Measurements from ENCODE around the gene SLC9B1. TPM values are rescaled to one million over a fixed set of nuclear protein-coding genes. Genes with fewer than 3 reads are reported as not detected.
A peak's percentile ranks its signal among the peaks of the same experiment; 100 is the strongest.

SLC9B1 gene, protein sequence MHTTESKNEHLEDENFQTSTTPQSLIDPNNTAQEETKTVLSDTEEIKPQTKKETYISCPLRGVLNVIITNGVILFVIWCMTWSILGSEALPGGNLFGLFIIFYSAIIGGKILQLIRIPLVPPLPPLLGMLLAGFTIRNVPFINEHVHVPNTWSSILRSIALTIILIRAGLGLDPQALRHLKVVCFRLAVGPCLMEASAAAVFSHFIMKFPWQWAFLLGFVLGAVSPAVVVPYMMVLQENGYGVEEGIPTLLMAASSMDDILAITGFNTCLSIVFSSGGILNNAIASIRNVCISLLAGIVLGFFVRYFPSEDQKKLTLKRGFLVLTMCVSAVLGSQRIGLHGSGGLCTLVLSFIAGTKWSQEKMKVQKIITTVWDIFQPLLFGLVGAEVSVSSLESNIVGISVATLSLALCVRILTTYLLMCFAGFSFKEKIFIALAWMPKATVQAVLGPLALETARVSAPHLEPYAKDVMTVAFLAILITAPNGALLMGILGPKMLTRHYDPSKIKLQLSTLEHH
- total RNA-seq (1 to 10 TPM; 3.6 to 3.7 TPM), total RNA-seq (0.44 to 9.6 (median 2.7) reads per million in 172 experiments)
- polyA plus RNA-seq (2013, experiment 1 of 2): 2.6 TPM
- polyA plus RNA-seq (2013, experiment 2 of 2): 2.6 TPM

GRCh38 chr4:103019308-103020124 lies at the start of gene SLC9B1:
Gene SLC9B1, minus strand, starts transcription at chr4:103019705. Its CDS starts 27,994 bp downstream, at chr4:102991711.
- intact Hi-C loops (cut with DNase I, micrococcal nuclease): loop anchor here (1.0 to 5.0 kb wide), 8 partner anchors 57 to 677 kb away; partner anchors contain the start of genes SLC9B2 (in 2 of the 2), UBE2D3 (in 2 of the 2), BDH2 (in 1 of the 2) and MANBA (in 1 of the 2)
- POLR2A ChIA-PET: interaction anchor here (0.6 to 1.3 kb wide), 13 partner anchors 9 to 675 kb away, joined by 3 to 19 read pairs (median 4); partner anchors contain the start of genes BDH2, CISD2, NFKB1 and SLC39A8
- CTCF ChIA-PET: interaction anchor here (0.9 to 1.0 kb wide), 3 partner anchors 10 to 399 kb away, joined by 3 to 4 read pairs (median 3); no protein-coding TSS in a partner anchor
- TF ChIP-seq, protein P1, sequence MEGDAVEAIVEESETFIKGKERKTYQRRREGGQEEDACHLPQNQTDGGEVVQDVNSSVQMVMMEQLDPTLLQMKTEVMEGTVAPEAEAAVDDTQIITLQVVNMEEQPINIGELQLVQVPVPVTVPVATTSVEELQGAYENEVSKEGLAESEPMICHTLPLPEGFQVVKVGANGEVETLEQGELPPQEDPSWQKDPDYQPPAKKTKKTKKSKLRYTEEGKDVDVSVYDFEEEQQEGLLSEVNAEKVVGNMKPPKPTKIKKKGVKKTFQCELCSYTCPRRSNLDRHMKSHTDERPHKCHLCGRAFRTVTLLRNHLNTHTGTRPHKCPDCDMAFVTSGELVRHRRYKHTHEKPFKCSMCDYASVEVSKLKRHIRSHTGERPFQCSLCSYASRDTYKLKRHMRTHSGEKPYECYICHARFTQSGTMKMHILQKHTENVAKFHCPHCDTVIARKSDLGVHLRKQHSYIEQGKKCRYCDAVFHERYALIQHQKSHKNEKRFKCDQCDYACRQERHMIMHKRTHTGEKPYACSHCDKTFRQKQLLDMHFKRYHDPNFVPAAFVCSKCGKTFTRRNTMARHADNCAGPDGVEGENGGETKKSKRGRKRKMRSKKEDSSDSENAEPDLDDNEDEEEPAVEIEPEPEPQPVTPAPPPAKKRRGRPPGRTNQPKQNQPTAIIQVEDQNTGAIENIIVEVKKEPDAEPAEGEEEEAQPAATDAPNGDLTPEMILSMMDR (IDR thresholded peaks at IDR 0.05): no peak
- DNase-seq: peak; percentile 84 to 96 (median 91)
- ATAC-seq (ENCODE audit: poor library complexity): peak; percentile 89
- peak within 1 kb of the TSS; percentile 65 to 94 for H3K27ac ChIP-seq (ENCODE audit: low read depth in 1 of 2, low read length in 2 of 2)
- peaks cover 22% of the 10 kb centered on the region for H3K4me1 ChIP-seq (ENCODE audit: insufficient read depth, low read length)
- H3K4me3 ChIP-seq (ENCODE audit: low read length): peak within 1 kb of the TSS; percentile 64
- H3K27me3 Mint-ChIP-seq: no peaks in the 10 kb centered on the region
- no peaks in the 10 kb centered on the region for H3K9me3 ChIP-seq (ENCODE audit: control insufficient read depth in 1 of 2, insufficient read depth in 1 of 2, low read length in 2 of 2)
- peaks cover 4% of the 10 kb centered on the region for H3K36me3 Mint-ChIP-seq (ENCODE audit: low read depth)
- peak within 1 kb of the TSS; percentile 99 for H3K27ac Mint-ChIP-seq
- no peaks in the 10 kb centered on the region for H3K27me3 ChIP-seq (ENCODE audit: control insufficient read depth in 1 of 2, insufficient read depth in 2 of 2, low read length in 2 of 2)
- H3K36me3 ChIP-seq (ENCODE audit: insufficient read depth, low read length): no peaks in the 10 kb centered on the region
- H3K9me3 Mint-ChIP-seq: no peaks in the 10 kb centered on the region
- peak within 1 kb of the TSS; percentile 91 for H3K4me3 Mint-ChIP-seq
- H3K4me1 Mint-ChIP-seq (ENCODE audit: low read depth): peaks cover 25% of the 10 kb centered on the region

DNA sequence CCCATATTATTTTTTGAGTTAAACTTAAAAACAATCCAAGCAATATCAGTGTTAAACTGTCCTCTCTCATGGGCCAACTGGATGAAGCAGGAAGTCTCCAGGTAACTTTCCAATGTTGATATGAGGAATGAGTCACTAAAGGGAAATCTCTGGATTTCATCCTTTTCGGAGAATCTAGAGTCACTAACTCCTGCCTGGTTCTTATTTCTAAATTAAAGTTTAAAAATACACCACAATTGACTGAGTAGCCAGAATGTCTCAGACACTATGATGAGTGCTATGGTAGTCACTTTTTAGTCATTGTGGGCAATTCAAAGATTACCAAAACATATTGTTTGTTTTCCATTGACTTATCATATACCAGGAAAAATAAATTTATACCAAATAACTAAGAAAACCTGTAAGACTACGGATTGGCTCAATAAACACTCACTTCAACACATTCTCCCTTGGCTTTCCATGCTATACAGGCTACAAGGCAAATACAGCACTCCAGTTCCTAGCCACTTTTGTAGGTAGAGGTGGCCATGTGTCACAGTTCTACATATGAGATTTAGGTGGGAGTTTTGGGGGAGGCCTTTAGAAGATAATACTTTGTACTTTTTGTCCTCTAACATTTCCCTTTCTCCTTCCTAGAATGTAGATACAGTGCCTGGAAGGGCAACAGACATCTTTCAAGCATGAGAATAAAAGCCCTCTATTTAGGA lies 48.5 kb upstream of the SLC9B1 start:
- TF ChIP-seq, protein P1 (IDR thresholded peaks at IDR 0.05): no peak
- H3K36me3 ChIP-seq (ENCODE audit: insufficient read depth, low read length): peaks cover 12% of the 10 kb centered on the region
- H3K27me3 Mint-ChIP-seq: no peaks in the 10 kb centered on the region
- intact Hi-C loops (cut with DNase I, micrococcal nuclease): no loop called here
- H3K36me3 Mint-ChIP-seq (ENCODE audit: low read depth): peaks cover 35% of the 10 kb centered on the region
- no peak overlapping the region for H3K27ac Mint-ChIP-seq
- H3K4me3 Mint-ChIP-seq: no peak overlapping the region
- ChIA-PET POLR2A (no interaction called here), CTCF (no interaction called here)
- peaks cover 12% of the 10 kb centered on the region for H3K4me1 Mint-ChIP-seq (ENCODE audit: low read depth)
- no peaks in the 10 kb centered on the region for H3K27me3 ChIP-seq (ENCODE audit: control insufficient read depth in 1 of 2, insufficient read depth in 2 of 2, low read length in 2 of 2)
- no peak for ATAC-seq (ENCODE audit: poor library complexity)
- no peaks in the 10 kb centered on the region for H3K4me1 ChIP-seq (ENCODE audit: insufficient read depth, low read length)
- no peak overlapping the region for H3K27ac ChIP-seq (ENCODE audit: low read depth in 1 of 2, low read length in 2 of 2)
- DNase-seq: no peak
- H3K4me3 ChIP-seq (ENCODE audit: low read length): no peak overlapping the region
- H3K9me3 ChIP-seq (ENCODE audit: control insufficient read depth in 1 of 2, insufficient read depth in 1 of 2, low read length in 2 of 2): no peaks in the 10 kb centered on the region
- no peaks in the 10 kb centered on the region for H3K9me3 Mint-ChIP-seq
